NT2/D1 (cell line): ENCODE measurements around the gene MTG2.

ENCODE experiments used
- YY1 ChIP-seq: IDR thresholded peaks from 2 replicates; pipeline ENCODE4 v1.6.1; 2011; ENCODE audit not compliant: insufficient read length, insufficient read depth
- ZNF274 ChIP-seq: IDR thresholded peaks from 2 replicates; pipeline ENCODE4 v1.6.1; 2011; ENCODE audit warnings: mild to moderate bottlenecking, low read depth, low read length

GRCh38 chr20:62138912-62139311 is 43.9 kb upstream of the MTG2 start:
- TF ChIP-seq YY1 (no peak), ZNF274 (no peak)
